ENCODE measurements around the gene C11orf91.
"Not testable (repeated sequence)": the region's sequence is repeated elsewhere in the genome, so short reads cannot be mapped to it uniquely, and the experiment has no call there.

The C11orf91 gene

DNA sequence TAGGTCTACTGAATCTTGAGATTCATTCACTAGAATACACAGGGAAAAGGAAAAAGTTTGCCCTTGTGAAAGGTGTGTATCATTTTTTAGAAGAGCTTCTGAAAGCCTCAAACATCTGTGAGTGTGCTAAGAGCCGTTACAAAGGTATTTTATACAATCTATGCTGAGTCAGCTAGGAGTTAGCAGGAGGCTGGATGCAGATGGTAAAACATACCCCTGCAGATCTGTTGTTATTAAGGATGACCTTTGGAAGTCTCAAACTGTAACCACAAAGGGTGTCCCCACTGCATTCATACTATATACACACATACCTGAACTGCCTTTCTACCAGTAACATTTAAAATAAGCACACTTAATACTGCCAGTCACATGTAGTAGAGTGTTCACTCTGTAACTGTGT lies 8.4 kb upstream of the C11orf91 start:
- H3K27ac Mint-ChIP-seq, result peak overlapping the region in 1 of 3 experiments; percentile 48
- H3K27me3 Mint-ChIP-seq (ENCODE audit: low read depth), result no peaks in the 10 kb centered on the region
- TF ChIP-seq, protein P1, sequence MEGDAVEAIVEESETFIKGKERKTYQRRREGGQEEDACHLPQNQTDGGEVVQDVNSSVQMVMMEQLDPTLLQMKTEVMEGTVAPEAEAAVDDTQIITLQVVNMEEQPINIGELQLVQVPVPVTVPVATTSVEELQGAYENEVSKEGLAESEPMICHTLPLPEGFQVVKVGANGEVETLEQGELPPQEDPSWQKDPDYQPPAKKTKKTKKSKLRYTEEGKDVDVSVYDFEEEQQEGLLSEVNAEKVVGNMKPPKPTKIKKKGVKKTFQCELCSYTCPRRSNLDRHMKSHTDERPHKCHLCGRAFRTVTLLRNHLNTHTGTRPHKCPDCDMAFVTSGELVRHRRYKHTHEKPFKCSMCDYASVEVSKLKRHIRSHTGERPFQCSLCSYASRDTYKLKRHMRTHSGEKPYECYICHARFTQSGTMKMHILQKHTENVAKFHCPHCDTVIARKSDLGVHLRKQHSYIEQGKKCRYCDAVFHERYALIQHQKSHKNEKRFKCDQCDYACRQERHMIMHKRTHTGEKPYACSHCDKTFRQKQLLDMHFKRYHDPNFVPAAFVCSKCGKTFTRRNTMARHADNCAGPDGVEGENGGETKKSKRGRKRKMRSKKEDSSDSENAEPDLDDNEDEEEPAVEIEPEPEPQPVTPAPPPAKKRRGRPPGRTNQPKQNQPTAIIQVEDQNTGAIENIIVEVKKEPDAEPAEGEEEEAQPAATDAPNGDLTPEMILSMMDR (IDR thresholded peaks at IDR 0.05; ENCODE audit: unreplicated experiment in 3 of 3), result no peak
- no peak overlapping the region for H3K4me3 Mint-ChIP-seq
- no peaks in the 10 kb centered on the region for H3K9me3 Mint-ChIP-seq
- H3K4me1 Mint-ChIP-seq, result peaks cover 19% of the 10 kb centered on the region
- peaks cover 34% of the 10 kb centered on the region for H3K36me3 Mint-ChIP-seq (ENCODE audit: low read depth)

DNA sequence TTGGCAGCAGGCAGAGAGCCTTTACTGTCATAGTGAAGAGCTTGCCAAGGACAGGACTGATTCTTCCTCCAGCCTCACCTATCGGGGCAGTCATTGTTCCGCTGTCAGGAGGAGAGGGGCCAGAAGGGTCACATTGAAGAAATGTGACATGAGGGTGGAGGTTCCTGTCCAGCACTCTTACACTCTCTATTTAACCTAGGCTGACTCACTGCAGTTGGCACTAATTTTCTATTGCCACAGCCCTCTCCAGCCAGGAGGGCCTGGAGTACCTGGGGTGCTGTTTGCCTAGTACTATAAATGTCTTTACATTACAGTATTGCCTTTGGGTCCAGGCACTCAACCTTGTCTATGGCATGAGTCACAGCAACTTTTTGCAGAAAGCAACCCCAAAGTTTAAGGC lies 7.2 kb upstream of the C11orf91 start:
- H3K9me3 Mint-ChIP-seq; H3K4me3 Mint-ChIP-seq; H3K27me3 Mint-ChIP-seq (ENCODE audit: low read depth); H3K27ac Mint-ChIP-seq: not testable (repeated sequence)
- Mint-ChIP-seq H3K36me3 (ENCODE audit: low read depth) (peaks cover 34% of the 10 kb centered on the region), H3K4me1 (peaks cover 21% of the 10 kb centered on the region)

DNA sequence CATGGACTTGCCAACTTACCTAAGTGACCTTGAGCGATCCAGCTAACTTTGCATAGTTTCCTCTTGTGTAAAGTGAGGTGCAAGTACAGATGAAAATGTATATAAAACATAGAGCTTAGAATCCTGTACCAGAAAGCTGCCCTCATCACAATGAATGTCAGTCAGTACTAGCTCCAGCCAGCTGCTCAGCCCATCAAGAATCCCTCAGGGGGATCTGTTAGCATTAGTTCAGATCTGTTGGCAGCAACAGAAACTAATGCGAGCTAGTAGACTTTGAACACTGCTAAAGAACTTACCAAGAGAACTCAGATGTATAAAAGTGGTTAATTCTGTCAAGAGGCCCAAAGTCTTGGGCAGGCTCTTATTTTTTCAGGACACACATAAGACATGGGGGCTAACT lies 6.3 kb upstream of the C11orf91 start:
- Mint-ChIP-seq H3K4me3 (no peak overlapping the region), H3K27me3 (ENCODE audit: low read depth) (no peaks in the 10 kb centered on the region), H3K27ac (peak overlapping the region in 1 of 3 experiments; percentile 20), H3K36me3 (ENCODE audit: low read depth) (peaks cover 29% of the 10 kb centered on the region), H3K9me3 (no peaks in the 10 kb centered on the region), H3K4me1 (peaks cover 30% of the 10 kb centered on the region)
- TF ChIP-seq, protein P1 (IDR thresholded peaks at IDR 0.05; ENCODE audit: unreplicated experiment in 3 of 3), result no peak

DNA sequence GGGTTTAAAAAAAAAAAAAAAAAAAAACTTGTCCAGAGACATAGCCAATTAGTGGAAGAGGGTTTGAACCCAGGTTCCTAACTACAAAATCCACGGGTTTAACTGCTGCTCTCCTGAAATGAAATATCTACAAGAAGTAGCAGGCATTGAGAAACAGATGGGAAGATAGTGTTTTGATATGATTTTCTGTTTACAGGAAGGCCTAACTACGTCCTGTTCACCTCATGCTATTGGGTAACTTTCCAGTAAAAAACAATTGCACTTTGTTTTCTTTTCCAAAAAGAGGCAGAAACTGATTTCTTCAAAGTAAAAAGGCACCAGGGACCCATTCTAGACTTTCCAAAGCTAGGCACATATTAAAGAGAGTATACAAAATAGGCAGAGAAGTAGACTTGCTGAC lies 5.9 kb upstream of the C11orf91 start:
- H3K27me3 Mint-ChIP-seq (ENCODE audit: low read depth), result no peaks in the 10 kb centered on the region
- peaks cover 34% of the 10 kb centered on the region for H3K4me1 Mint-ChIP-seq
- H3K27ac Mint-ChIP-seq, result peak overlapping the region in 1 of 3 experiments; percentile 20
- H3K9me3 Mint-ChIP-seq, result no peaks in the 10 kb centered on the region
- peaks cover 29% of the 10 kb centered on the region for H3K36me3 Mint-ChIP-seq (ENCODE audit: low read depth)
- H3K4me3 Mint-ChIP-seq, result no peak overlapping the region
- TF ChIP-seq, protein P1 (IDR thresholded peaks at IDR 0.05; ENCODE audit: unreplicated experiment in 3 of 3), result no peak

DNA sequence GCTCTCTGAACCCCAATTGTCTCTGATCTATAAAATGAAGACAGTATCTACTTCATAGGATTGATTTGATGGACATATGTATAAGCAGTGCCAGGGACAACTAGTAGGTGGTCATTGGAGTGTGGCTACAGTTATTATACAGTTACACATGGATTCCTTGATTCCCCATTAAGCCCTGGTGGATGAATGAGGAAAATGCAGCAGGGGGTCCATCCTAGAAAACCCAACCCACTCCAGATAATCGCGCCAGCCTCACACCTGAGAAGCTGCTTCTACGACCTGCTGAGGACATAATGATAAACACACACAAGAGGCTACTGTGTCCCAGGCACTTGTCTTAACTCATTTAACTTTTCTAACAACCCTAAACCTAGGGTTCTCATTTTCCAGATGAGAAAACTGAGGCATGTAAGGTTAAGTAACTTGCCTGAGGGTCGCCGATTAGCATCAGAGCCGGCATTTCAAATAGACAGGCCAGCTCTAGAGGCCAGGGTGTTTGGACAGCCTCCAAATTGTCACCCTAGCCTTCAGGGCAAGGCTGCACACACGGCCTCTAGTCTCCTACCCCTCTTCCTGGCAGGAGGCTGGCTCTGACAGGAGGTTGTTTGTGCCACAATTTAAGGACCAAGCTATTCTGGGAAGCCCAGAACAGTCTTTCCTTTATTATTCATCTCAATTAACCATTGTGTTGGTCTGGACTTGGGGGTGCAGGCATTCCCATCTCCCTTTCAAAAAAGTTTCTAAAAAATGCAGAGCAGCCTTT lies 3.8 kb upstream of the C11orf91 start:
- Mint-ChIP-seq H3K4me1 (peaks cover 38% of the 10 kb centered on the region), H3K9me3 (no peaks in the 10 kb centered on the region), H3K36me3 (ENCODE audit: low read depth) (peaks cover 20% of the 10 kb centered on the region), H3K4me3 (no peak overlapping the region), H3K27me3 (ENCODE audit: low read depth) (no peaks in the 10 kb centered on the region), H3K27ac (peak overlapping the region in 2 of 3 experiments; percentile 35 to 85)
- TF ChIP-seq, protein P1 (IDR thresholded peaks at IDR 0.05; ENCODE audit: unreplicated experiment in 3 of 3), result no peak

DNA sequence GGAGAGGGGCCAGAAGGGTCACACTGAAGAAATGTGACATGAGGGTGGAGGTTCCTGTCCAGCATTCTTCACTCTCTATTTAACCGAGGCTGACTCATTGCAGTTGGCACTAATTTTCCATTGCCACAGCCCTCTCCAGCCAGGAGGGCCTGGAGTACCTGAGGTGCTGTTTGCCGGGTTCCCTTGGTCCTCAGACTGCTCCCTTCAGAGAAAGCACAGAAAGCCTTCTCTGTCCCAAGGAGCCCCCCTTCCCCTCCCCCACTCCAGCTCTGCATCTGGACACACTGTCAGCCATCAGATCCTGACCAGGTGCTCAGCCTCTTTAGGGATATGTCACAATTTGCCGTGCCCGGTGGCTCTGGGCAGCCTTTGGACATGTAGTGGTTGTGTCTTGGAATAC lies 3.2 kb upstream of the C11orf91 start:
- H3K4me3 Mint-ChIP-seq, result no peak overlapping the region
- H3K4me1 Mint-ChIP-seq, result peaks cover 32% of the 10 kb centered on the region
- TF ChIP-seq, protein P1 (IDR thresholded peaks at IDR 0.05; ENCODE audit: unreplicated experiment in 3 of 3), result no peak
- no peaks in the 10 kb centered on the region for H3K27me3 Mint-ChIP-seq (ENCODE audit: low read depth)
- peak overlapping the region in 2 of 3 experiments; percentile 35 to 85 for H3K27ac Mint-ChIP-seq
- peaks cover 13% of the 10 kb centered on the region for H3K36me3 Mint-ChIP-seq (ENCODE audit: low read depth)
- H3K9me3 Mint-ChIP-seq, result no peaks in the 10 kb centered on the region
